SK-N-SH treated with all-trans-retinoic acid at 6 μM for 48 hours (cell line): ENCODE results near the gene NECTIN4.

Source experiments
- ARNTL ChIP-seq: fragments of 450-650 bp; formaldehyde crosslinking; IDR thresholded peaks from 2 replicates; pipeline ENCODE4 v1.5.0; 2020; ENCODE audit warnings: low read depth, mild to moderate bottlenecking, moderate library complexity, borderline replicate concordance
- CSDC2 ChIP-seq: fragments of 250-450 bp; sonication (Bioruptor Pico); IDR thresholded peaks from 2 replicates; pipeline ENCODE4 v1.5.0; 2020; ENCODE audit warnings: mild to moderate bottlenecking, moderate library complexity
- ESRRG ChIP-seq: fragments of 250-450 bp; sonication (Bioruptor Pico); IDR thresholded peaks from 2 replicates; pipeline ENCODE4 v1.6.1; 2021; ENCODE audit warnings: mild to moderate bottlenecking
- OSR1 ChIP-seq: fragments of 250-450 bp; sonication (Bioruptor Pico); IDR thresholded peaks from 2 replicates; pipeline ENCODE4 v1.8.0; 2022; ENCODE audit warnings: moderate library complexity, mild to moderate bottlenecking, inconsistent platforms
- RARB ChIP-seq: fragments of 250-450 bp; sonication (Bioruptor Pico); IDR thresholded peaks from 2 replicates; pipeline ENCODE4 v1.8.0; 2021; ENCODE audit warnings: mild to moderate bottlenecking, moderate library complexity
- ZC3H10 ChIP-seq: fragments of 250-450 bp; sonication (Bioruptor Pico); IDR thresholded peaks from 2 replicates; pipeline ENCODE4 v1.5.1; 2021; ENCODE audit warnings: mild to moderate bottlenecking, moderate library complexity
- ZFP3 ChIP-seq: fragments of 250-450 bp; sonication (Bioruptor Pico); IDR thresholded peaks from 2 replicates; pipeline ENCODE4 v1.5.0; 2020; ENCODE audit warnings: mild to moderate bottlenecking, moderate library complexity
- ZFP30 ChIP-seq: fragments of 450-650 bp; formaldehyde crosslinking; IDR thresholded peaks from 2 replicates; pipeline ENCODE4 v1.5.0; 2022; ENCODE audit warnings: mild to moderate bottlenecking, moderate library complexity
- TF ChIP-seq, protein P1 (sequence below): fragments of 250-450 bp; sonication (Bioruptor Pico); IDR thresholded peaks from 2 replicates; pipeline ENCODE4 v1.5.1; 2020; ENCODE audit warnings: low read depth, mild to moderate bottlenecking, moderate library complexity
- TF ChIP-seq, protein P2 (sequence below): fragments of 250-450 bp; sonication (Bioruptor Pico); IDR thresholded peaks from 2 replicates; pipeline ENCODE4 v1.8.0; 2020; ENCODE audit warnings: mild to moderate bottlenecking, moderate library complexity, borderline replicate concordance

DNA sequence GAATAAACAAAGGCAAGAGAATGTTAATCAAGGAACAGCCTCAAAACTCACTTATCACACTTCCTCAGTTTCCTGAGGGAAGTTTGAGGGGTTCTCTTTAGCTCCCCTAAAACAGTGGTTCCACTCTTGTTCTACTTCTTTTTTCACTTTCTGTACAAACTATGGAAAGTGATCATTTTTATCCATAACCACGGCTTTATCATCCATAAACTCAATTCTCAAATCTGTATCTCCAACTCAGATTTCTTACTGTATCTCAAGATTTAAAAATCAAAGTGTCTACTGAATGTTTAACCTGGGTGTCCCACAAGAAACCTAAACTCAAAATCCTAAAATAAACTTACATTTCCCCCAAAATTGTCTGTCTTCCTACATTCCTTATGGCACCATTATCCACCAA lies 24.6 kb upstream of the NECTIN4 start:
- TF ChIP-seq, protein P1, sequence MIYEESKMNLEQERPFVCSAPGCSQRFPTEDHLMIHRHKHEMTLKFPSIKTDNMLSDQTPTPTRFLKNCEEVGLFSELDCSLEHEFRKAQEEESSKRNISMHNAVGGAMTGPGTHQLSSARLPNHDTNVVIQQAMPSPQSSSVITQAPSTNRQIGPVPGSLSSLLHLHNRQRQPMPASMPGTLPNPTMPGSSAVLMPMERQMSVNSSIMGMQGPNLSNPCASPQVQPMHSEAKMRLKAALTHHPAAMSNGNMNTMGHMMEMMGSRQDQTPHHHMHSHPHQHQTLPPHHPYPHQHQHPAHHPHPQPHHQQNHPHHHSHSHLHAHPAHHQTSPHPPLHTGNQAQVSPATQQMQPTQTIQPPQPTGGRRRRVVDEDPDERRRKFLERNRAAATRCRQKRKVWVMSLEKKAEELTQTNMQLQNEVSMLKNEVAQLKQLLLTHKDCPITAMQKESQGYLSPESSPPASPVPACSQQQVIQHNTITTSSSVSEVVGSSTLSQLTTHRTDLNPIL (CRISPR knock-in tag): no peak
- TF ChIP-seq ZC3H10 (no peak), ZFP3 (CRISPR knock-in tag) (no peak), CSDC2 (CRISPR knock-in tag) (no peak), ESRRG (CRISPR knock-in tag) (no peak), OSR1 (CRISPR knock-in tag) (no peak), ZFP30 (CRISPR knock-in tag) (no peak), ARNTL (CRISPR knock-in tag) (no peak), RARB (no peak)
- TF ChIP-seq, protein P2, sequence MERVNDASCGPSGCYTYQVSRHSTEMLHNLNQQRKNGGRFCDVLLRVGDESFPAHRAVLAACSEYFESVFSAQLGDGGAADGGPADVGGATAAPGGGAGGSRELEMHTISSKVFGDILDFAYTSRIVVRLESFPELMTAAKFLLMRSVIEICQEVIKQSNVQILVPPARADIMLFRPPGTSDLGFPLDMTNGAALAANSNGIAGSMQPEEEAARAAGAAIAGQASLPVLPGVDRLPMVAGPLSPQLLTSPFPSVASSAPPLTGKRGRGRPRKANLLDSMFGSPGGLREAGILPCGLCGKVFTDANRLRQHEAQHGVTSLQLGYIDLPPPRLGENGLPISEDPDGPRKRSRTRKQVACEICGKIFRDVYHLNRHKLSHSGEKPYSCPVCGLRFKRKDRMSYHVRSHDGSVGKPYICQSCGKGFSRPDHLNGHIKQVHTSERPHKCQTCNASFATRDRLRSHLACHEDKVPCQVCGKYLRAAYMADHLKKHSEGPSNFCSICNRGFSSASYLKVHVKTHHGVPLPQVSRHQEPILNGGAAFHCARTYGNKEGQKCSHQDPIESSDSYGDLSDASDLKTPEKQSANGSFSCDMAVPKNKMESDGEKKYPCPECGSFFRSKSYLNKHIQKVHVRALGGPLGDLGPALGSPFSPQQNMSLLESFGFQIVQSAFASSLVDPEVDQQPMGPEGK (CRISPR knock-in tag): no peak
